Activated CD4-positive, alpha-beta T cell treated with anti-CD3 and anti-CD28 coated beads, Interleukin-10, Interleukin-2, amounts not matched to agents 100 ng/mL and 50 ng/mL, durations not matched to agents 16 hours and 8 hours (primary cell): ENCODE measurements around the gene SENP7.
A peak's percentile ranks its signal among the peaks of the same experiment; 100 is the strongest.
"Not testable (repeated sequence)": the region's sequence is repeated elsewhere in the genome, so short reads cannot be mapped to it uniquely, and the experiment has no call there.

Experiments used
- DNase-seq: peaks from one replicate; pipeline ENCODE4 v3.0.0-alpha.2; 2020

SENP7 gene

DNA sequence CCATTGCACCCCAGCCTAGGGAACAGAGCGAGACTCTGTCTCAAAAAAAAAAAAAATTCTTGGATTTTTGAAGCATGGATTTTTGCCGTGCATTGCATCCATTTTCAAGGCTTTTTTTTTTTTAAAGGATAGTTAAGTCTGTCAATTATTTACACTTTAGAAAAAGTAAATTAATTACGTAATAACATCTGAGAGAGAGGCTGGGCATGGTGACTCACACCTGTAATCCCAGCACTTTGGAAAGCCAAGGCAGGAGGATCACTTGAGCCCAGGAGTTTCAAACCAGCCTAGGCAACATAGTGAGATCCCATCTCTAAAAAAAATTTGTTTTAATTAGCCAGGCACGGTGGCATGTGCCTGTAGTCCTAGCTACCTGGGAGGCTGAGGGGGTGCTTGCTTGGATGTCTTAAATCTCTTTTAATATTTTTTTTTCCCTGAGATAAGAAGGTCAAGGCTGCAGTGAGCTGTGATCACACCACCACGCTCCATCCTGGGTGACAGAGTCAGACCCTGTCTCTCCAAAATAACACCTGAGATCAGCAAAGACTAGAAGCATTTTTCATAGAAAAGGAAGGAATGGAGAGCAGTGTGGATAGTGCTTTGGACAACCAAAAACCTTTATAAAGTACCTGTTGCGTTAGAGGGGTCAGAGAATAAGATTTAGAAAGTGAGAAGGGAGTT is 6.8 kb upstream of the SENP7 start:
- no peak for DNase-seq

DNA sequence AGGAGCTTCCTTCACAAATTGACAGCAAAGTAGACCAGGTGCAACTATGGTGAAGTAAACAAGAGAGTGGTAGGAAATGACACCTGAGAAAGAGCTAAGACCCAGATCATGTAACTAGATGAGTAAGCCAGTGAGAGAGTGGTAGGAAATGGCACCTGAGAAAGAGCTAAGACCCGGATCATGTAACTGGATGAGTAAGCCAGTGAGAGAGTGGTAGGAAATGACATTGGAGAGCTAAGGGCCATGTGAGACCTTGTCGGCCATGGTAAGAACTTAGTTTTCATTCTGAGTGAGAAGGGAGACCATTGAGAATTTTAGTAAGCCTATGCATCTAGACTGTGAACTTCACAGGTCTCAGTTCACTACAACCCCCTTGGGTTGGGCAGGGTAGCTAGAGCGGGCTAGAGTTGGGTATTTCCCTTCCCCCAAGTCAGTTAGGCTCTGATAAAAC is 5.4 kb upstream of the SENP7 start:
- peak; percentile 95 for DNase-seq

DNA sequence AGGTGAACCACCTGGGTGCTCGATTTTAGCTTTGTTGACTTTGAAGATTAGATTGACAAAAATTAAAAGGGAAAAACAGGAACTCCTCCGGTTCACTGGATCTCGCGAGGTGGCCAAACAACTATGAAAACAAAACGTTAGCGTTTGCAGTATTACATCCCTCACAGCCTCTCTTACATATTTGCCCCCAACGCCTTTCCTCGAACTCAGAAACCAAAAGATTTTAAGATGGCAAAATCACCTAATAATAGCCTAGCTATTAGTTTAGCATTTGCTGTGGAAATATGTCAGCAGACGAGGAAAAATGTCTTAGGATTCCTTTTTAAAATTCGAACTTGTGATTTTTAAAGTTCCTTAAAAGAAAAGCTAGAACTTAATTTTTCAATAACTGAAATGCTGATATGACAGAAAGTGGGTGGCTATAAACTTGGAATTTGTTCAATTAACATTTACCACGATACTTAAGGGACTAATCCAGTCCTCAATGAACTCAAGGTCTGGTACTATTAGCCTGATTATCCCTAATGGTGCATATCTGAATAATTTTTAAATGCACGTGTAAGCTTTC is 491 bp upstream of the SENP7 start:
- no peak for DNase-seq

GRCh38 chr3:101512396-101512645 is 691 bp downstream of the SENP7 start:
- DNase-seq, result peak; percentile 19

DNA sequence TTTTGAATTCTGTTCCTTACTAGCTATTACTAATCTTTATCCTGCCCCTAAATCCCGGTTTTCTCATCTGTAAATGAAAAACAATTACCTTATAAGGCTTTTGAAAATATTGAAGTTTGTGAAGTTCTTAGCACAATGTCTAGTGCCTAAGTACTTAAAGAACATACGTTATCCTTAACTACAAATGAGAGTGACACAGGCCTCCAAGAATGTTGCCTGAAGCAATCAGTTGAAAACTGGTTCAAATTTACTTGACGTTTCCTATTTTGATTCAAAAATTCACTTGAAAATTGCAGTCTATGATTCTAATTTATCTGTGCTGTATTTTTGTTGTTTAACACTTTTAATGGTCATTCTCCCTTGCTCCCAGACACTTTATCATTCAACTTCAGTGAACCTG is 3.2 kb downstream of the SENP7 start:
- DNase-seq, result no peak

- DNase-seq, result no peak
These were observed 3.7 kb downstream of the SENP7 start for GRCh38 chr3:101509281-101509680.

GRCh38 chr3:101501783-101502182 is 11.2 kb downstream of the SENP7 start:
- DNase-seq, result no peak

- no peak for DNase-seq
These were observed 12.8 kb downstream of the SENP7 start for GRCh38 chr3:101500208-101500607.

- no peak for DNase-seq
These were observed 15.2 kb downstream of the SENP7 start for GRCh38 chr3:101497803-101498202.

DNA sequence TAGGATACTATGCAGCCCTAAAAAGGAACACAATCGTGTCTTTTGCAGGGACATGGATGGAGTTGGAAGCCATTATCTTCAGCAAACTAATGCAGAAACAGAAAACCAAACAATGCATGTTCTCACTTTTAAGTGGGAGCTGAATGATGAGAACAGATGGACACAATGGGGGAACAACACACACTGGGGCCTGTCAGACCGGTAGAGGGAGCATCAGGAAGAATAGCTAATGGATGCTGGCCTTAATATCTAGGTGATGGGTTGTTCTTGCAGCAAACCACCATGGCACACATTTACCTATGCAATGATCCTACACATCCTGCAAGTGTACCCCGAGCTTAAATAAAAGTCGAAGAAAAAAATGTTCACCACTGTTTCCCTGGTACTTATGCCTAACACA is 17.5 kb downstream of the SENP7 start:
- no peak for DNase-seq

GRCh38 chr3:101484805-101485620 is 28.0 kb downstream of the SENP7 start:
- DNase-seq, result no peak

- DNase-seq, result no peak
These were observed 34.0 kb downstream of the SENP7 start for GRCh38 chr3:101478980-101479379.

- DNase-seq, result not testable (repeated sequence)
These were observed 38.0 kb downstream of the SENP7 start for GRCh38 chr3:101474841-101475552.

DNA sequence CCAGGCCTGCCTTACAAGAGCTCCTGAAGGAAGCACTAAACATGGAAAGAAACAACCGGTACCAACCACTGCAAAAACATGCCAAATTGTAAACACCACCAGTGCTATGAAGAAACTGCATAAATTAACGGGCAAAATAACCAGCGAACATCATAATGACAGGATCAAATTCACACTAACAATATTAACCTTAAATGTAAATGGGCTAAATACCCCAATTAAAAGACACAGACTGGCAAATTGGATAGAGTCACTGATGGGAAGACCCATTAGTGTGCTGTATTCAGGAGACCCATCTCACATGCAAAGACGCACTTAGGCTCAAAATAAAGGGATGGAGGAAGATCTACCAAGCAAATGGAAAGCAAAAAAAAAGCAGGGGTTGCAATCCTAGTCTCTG is 44.3 kb downstream of the SENP7 start:
- not testable (repeated sequence) for DNase-seq

DNA sequence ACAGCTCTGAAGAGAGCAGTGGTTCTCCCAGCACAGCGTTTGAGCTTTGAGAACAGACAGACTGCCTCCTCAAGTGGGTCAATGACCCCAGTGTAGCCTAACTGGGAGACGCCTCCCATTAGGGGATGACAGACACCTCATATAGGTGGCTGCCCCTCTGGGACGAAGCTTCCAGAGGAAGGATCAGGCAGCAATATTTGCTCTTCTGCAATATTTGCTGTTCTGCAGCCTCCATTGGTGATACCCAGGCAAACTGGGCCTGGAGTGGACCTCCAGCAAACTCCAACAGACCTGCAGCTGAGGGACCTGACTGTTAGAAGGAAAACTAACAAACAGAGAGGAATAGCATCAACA is 45.7 kb downstream of the SENP7 start:
- DNase-seq, result not testable (repeated sequence)

- DNase-seq, result peak; percentile 24
These were observed 46.3 kb downstream of the SENP7 start for GRCh38 chr3:101466465-101467309.

DNA sequence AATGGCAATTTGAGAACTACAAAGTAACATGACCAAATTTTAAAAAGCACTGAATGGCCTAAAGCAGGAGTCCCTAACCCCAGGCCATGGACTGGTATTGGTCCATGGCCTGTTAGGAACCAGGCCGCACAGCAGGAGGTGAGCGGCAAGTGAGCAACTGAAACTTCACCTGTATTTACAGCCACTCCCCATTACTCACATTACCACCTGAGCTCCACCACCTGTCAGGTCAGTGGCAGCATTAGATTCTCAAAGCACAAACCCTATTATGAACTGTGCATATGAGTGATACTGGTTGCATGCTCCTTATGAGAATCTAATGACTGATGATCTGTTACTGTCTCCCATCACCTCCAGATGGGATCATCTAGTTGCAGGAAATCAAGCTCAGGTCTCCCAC is 48.8 kb downstream of the SENP7 start:
- no peak for DNase-seq

DNA sequence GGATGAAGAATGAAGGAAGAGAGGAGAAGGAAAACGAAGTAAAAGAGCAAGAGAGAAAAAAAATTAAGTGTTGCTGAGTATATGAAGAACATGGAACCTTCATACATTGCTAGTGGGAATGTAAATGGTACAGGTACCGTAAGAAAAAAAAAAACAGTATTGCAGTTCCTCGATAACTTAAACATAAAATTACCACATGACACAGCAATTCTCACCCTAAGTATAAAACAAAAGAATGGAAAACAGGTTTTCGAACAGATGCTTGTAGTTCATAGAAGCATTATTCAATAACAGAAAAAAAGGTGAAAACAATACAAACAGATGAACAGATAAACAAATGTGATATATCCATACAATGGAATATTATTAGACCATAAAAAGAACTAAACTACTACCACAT is 51.6 kb downstream of the SENP7 start:
- DNase-seq, result no peak

- no peak for DNase-seq
These were observed 54.6 kb downstream of the SENP7 start for GRCh38 chr3:101458387-101458786.

DNA sequence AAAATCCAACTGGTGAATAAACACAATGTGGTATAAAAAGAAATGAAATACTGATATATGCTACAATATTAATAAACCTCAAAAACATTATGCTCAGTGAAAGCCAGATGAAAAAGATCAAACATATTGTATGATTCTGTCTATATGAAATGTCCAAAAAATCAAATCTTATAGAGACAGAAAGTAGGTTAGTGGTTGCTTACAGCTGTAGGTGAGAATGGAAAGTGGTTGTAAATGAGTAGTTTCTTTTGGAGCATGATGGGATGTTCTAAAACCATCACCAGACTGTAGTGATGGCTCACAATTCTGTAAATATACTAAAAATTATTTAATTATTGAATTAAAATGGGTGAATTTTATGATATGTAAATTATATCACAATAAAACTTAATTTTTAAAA is 58.4 kb downstream of the SENP7 start:
- DNase-seq, result no peak

DNA sequence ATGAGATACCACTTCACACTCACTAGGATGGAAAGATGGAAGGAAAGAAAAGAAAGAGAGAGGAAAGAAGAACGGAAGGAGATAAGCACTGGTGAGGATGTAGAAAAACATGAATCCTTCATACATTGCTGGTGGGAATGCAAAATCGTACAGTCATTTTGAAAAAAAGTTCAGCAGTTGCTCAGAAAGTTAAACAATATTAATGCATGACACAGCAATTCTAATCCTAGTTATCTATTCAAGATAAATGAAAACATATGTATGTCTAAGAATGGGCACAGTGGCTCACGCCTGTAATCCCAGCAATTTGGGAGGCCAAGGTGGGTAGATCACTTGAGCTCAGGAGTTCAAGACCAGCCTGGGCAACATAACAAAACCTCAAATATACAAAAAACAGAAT is 59.1 kb downstream of the SENP7 start:
- DNase-seq, result no peak

DNA sequence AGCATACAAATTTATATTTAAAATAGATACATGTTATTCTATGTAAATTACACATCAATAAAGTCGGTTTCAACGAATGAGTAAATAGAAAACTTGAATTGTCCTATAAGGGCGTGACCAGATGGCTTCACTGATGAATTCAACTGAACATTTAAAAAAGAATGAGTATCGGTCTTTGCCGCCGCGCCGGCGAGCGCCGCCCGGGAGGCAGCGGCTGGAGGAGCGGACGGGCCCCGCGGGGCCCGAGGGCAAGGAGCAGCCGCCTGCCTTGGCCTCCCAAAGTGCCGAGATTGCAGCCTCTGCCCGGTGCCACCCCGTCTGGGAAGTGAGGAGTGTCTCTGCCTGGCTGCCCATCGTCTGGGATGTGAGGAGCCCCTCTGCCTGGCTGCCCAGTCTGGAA is 74.4 kb downstream of the SENP7 start:
- not testable (repeated sequence) for DNase-seq

- no peak for DNase-seq
These were observed 79.4 kb downstream of the SENP7 start for GRCh38 chr3:101433652-101434051.
